GM23248 (cell line): ENCODE data around the gene ADAMTS10. TPM values are rescaled to one million over a fixed set of nuclear protein-coding genes. Genes with fewer than 3 reads are reported as not detected.
"Not testable (repeated sequence)": the region's sequence is repeated elsewhere in the genome, so short reads cannot be mapped to it uniquely, and the experiment has no call there.

ENCODE experiments used
- DNase-seq: peaks from one replicate; pipeline ENCODE4 v3.0.0-alpha.2; 2015
- H2AFZ ChIP-seq: fragments of 200-600 bp; sonication (generic); 2 replicates; pipeline ENCODE4 v1.6.1; 2016; ENCODE audit warnings: antibody characterized with exemption
- H3F3A ChIP-seq: fragments of 200-600 bp; sonication (generic); 2 replicates; pipeline ENCODE4 v1.6.1; 2016; ENCODE audit warnings: mild to moderate bottlenecking, antibody characterized with exemption, mixed run types; ENCODE audit not compliant: insufficient read depth
- H3K27ac ChIP-seq: fragments of 200-600 bp; sonication (generic); 2 replicates; pipeline ENCODE4 v1.5.1; 2016; ENCODE audit warnings: mild to moderate bottlenecking
- H3K27me3 ChIP-seq: fragments of 200-600 bp; sonication (generic); replicated peaks from 2 replicates; pipeline ENCODE4 v1.6.1; 2016; ENCODE audit warnings: mild to moderate bottlenecking; ENCODE audit not compliant: insufficient read depth
- H3K36me3 ChIP-seq: fragments of 200-600 bp; sonication (generic); 2 replicates; pipeline ENCODE4 v1.6.1; 2016; ENCODE audit warnings: low read depth, mild to moderate bottlenecking
- H3K4me1 ChIP-seq: fragments of 200-600 bp; sonication (generic); 2 replicates; pipeline ENCODE4 v1.6.1; 2016; ENCODE audit warnings: mild to moderate bottlenecking; ENCODE audit not compliant: insufficient read depth
- H3K4me2 ChIP-seq: fragments of 200-600 bp; sonication (generic); one replicate; pipeline ENCODE4 v1.6.1; 2016; ENCODE audit warnings: mild to moderate bottlenecking; ENCODE audit not compliant: unreplicated experiment
- H3K4me3 ChIP-seq: fragments of 200-600 bp; sonication (generic); 2 replicates; pipeline ENCODE4 v1.5.1; 2016; ENCODE audit warnings: mild to moderate bottlenecking
- H3K79me2 ChIP-seq: fragments of 200-600 bp; sonication (generic); 2 replicates; pipeline ENCODE4 v1.6.1; 2016; ENCODE audit warnings: mild to moderate bottlenecking; ENCODE audit not compliant: insufficient read depth
- H3K9ac ChIP-seq: fragments of 200-600 bp; sonication (generic); 2 replicates; pipeline ENCODE4 v1.6.1; 2016; ENCODE audit warnings: mild to moderate bottlenecking
- H3K9me2 ChIP-seq: fragments of 200-600 bp; sonication (generic); 2 replicates; pipeline ENCODE4 v1.6.1; 2016; ENCODE audit warnings: mixed run types, mild to moderate bottlenecking, moderate library complexity; ENCODE audit not compliant: insufficient read depth
- H3K9me3 ChIP-seq: fragments of 200-600 bp; sonication (generic); one replicate; pipeline ENCODE4 v1.6.1; 2017; ENCODE audit warnings: low read depth
- H4K20me1 ChIP-seq: fragments of 200-600 bp; sonication (generic); 2 replicates; pipeline ENCODE4 v1.6.0; 2016; ENCODE audit not compliant: insufficient read depth
- EZH2 ChIP-seq: fragments of 200-600 bp; sonication (generic); IDR thresholded peaks from 2 replicates; pipeline ENCODE4 v1.6.1; 2018; ENCODE audit warnings: antibody characterized with exemption, mild to moderate bottlenecking; ENCODE audit not compliant: insufficient read depth, poor library complexity, severe bottlenecking
- EZH2phosphoT487 ChIP-seq: fragments of 200-600 bp; sonication (generic); IDR thresholded peaks from 2 replicates; pipeline ENCODE4 v1.6.1; 2018; ENCODE audit warnings: antibody characterized with exemption, moderate library complexity, mild to moderate bottlenecking, low read depth; ENCODE audit not compliant: insufficient read depth
- WGBS, 2 experiments: methylation state at CpG; one replicate each; pipeline ENCODE4 v1.1.6; 2015 to 2017; ENCODE audit warnings: low lambda C conversion rate in 2 of 2, low coverage in 1 of 2; ENCODE audit errors: missing lambda C conversion rate in 2 of 2; 5-methylcytosine and 5-hydroxymethylcytosine counted together
- in situ Hi-C: fragments of 300-500 bp; cut with MboI; formaldehyde crosslinking; loops from 2 replicates; pipeline ENCODE4 v1.15.0; 2020
- polyA plus RNA-seq: library from polyadenylated mRNA; unstranded; fragments of >200 nt; fragmentation: Nextera tagmentation; extraction: Ambion mirVana; gene quantifications from 2 replicates; pipeline ENCODE4 v1.2.1, GENCODE V29; 2016
- total RNA-seq: library from RNA; depleted of rRNA; stranded (reverse); fragments of >200 nt; shearing (Covaris generic); gene quantifications from 2 replicates; pipeline ENCODE4 v1.2.3, GENCODE V29; 2014

Gene ADAMTS10
- total and polyA plus RNA-seq, 2 experiments from 2014 or later = 4.3 to 12.2 TPM

GRCh38 chr19:8577247-8577646, 33.3 kb downstream of the ADAMTS10 start, which contains the start of gene MYO1F:
Gene MYO1F (minus strand): TSS chr19:8577442. CDS start chr19:8577309, 133 bp downstream.
- Histone ChIP-seq H4K20me1 (no peaks in the 10 kb centered on the region), H3F3A (no peaks in the 10 kb centered on the region; the same call in 1 of the 2 replicates), H2AFZ (0 out of 2 replicates have a peak within 1 kb of the TSS, but pooled peaks have one; percentile 52), H3K27ac (no peak within 1 kb of the TSS), H3K9me3 (no peaks in the 10 kb centered on the region), H3K27me3 (no peaks in the 10 kb centered on the region), H3K4me1 (peaks cover 10% of the 10 kb centered on the region), H3K79me2 (no peaks in the 10 kb centered on the region), H3K9me2 (no peaks in the 10 kb centered on the region), H3K4me2 (no peak within 1 kb of the TSS), H3K4me3 (no peak within 1 kb of the TSS), H3K9ac (no peak within 1 kb of the TSS), H3K36me3 (no peaks in the 10 kb centered on the region)
- 7 to 13% methylated on average over 7 of the region's 7 CpGs for WGBS, 2 experiments
- no peak for DNase-seq
- in situ Hi-C loops = no loop called here
- TF ChIP-seq EZH2 (no peak), EZH2phosphoT487 (no peak)

- H3K36me3 ChIP-seq = no peaks in the 10 kb centered on the region
- H3K9me3 ChIP-seq = no peaks in the 10 kb centered on the region
- H3K4me3 ChIP-seq = no peak overlapping the region
- no peak overlapping the region for H3K27ac ChIP-seq
- no peaks in the 10 kb centered on the region for H3K9me2 ChIP-seq
- no peaks in the 10 kb centered on the region; the same call in 1 of the 2 replicates for H3F3A ChIP-seq
- peaks cover 10% of the 10 kb centered on the region for H3K4me1 ChIP-seq
- no peaks in the 10 kb centered on the region for H3K27me3 ChIP-seq
- no peak for DNase-seq
- in situ Hi-C loops = no loop called here
- 0 out of 2 replicates have a peak overlapping the region, but pooled peaks have one; percentile 52 for H2AFZ ChIP-seq
- no peak overlapping the region for H3K9ac ChIP-seq
- no peak for TF ChIP-seq EZH2
- no peak for TF ChIP-seq EZH2phosphoT487
- WGBS, 2 experiments = 39 to 49% methylated on average over 19 of the region's 19 CpGs
- H3K79me2 ChIP-seq = no peaks in the 10 kb centered on the region
- no peaks in the 10 kb centered on the region for H4K20me1 ChIP-seq
- H3K4me2 ChIP-seq = no peak overlapping the region
These were observed 34.1 kb downstream of the ADAMTS10 start for GRCh38 chr19:8576273-8576993.

GRCh38 chr19:8575467-8575997, 35.0 kb downstream of the ADAMTS10 start:
- peak; percentile 65 for DNase-seq
- H3K27me3 ChIP-seq = no peaks in the 10 kb centered on the region
- peak overlapping the region; percentile 48 for H3K4me2 ChIP-seq
- no peaks in the 10 kb centered on the region for H3K9me3 ChIP-seq
- no peaks in the 10 kb centered on the region for H3K36me3 ChIP-seq
- no peak for TF ChIP-seq EZH2
- no peak for TF ChIP-seq EZH2phosphoT487
- peaks cover 19% of the 10 kb centered on the region for H3K4me1 ChIP-seq
- H4K20me1 ChIP-seq = no peaks in the 10 kb centered on the region
- 0 out of 2 replicates have a peak overlapping the region, but pooled peaks have one; percentile 0 for H3K27ac ChIP-seq
- H3K4me3 ChIP-seq = peak overlapping the region; percentile 26; the same call in 1 of the 2 replicates
- no peaks in the 10 kb centered on the region for H3K9me2 ChIP-seq
- peak overlapping the region; percentile 52 for H2AFZ ChIP-seq
- H3F3A ChIP-seq = peaks cover 4% of the 10 kb centered on the region
- WGBS, 2 experiments = 26 to 29% methylated on average over 10 of the region's 10 CpGs
- in situ Hi-C loops = no loop called here
- H3K9ac ChIP-seq = no peak overlapping the region
- H3K79me2 ChIP-seq = no peaks in the 10 kb centered on the region

GRCh38 chr19:8574619-8574922, 35.9 kb downstream of the ADAMTS10 start:
- 97 to 100% methylated on average over 7 of the region's 7 CpGs for WGBS, 2 experiments
- H3K9me2 ChIP-seq, H2AFZ ChIP-seq, H4K20me1 ChIP-seq, H3K79me2 ChIP-seq, DNase-seq, H3K4me3 ChIP-seq, H3K4me2 ChIP-seq, H3K9me3 ChIP-seq, H3K27ac ChIP-seq, H3K27me3 ChIP-seq, H3K36me3 ChIP-seq, H3K9ac ChIP-seq, in situ Hi-C loops: not testable (repeated sequence)
- Histone ChIP-seq H3K4me1 (peaks cover 29% of the 10 kb centered on the region), H3F3A (peaks cover 12% of the 10 kb centered on the region)
